ENCODE measurements around the gene GCSAM. TPM values are rescaled to one million over a fixed set of nuclear protein-coding genes. Genes with fewer than 3 reads are reported as not detected.

Gene GCSAM
- total RNA-seq, 2 donors from 2014 or later: 0.49 TPM; not detected in 1

- Histone ChIP-seq H3K36me3 (no peaks in the 10 kb centered on the region), H3K9me3 (peaks cover 3% of the 10 kb centered on the region), H3K4me1 (ENCODE audit: control insufficient read depth in 1 of 2, low read depth in 2 of 2) (no peaks in the 10 kb centered on the region), H3K27ac (no peak overlapping the region), H3K4me3 (no peak overlapping the region), H3K27me3 (replicated peaks; ENCODE audit: insufficient read depth) (no peaks in the 10 kb centered on the region)
- ATAC-seq (ENCODE audit: insufficient number of reproducible peaks, low FRiP score, low read depth): no peak
- DNase-seq (ENCODE audit: low spot score): no peak
- no peak for TF ChIP-seq CTCF (IDR thresholded peaks at IDR 0.05)
These were observed 7.5 kb upstream of the GCSAM start for GRCh38 chr3:112140584-112140983.

GRCh38 chr3:112138219-112138969, 5.3 kb upstream of the GCSAM start:
- Histone ChIP-seq H3K27ac (no peak overlapping the region), H3K4me3 (no peak overlapping the region), H3K4me1 (ENCODE audit: control insufficient read depth in 1 of 2, low read depth in 2 of 2) (no peaks in the 10 kb centered on the region), H3K36me3 (no peaks in the 10 kb centered on the region), H3K27me3 (replicated peaks; ENCODE audit: insufficient read depth) (no peaks in the 10 kb centered on the region), H3K9me3 (no peaks in the 10 kb centered on the region)
- ATAC-seq (ENCODE audit: insufficient number of reproducible peaks, low FRiP score, low read depth) (no peak), DNase-seq (ENCODE audit: low spot score) (no peak)
- no peak for TF ChIP-seq CTCF (IDR thresholded peaks at IDR 0.05)

DNA sequence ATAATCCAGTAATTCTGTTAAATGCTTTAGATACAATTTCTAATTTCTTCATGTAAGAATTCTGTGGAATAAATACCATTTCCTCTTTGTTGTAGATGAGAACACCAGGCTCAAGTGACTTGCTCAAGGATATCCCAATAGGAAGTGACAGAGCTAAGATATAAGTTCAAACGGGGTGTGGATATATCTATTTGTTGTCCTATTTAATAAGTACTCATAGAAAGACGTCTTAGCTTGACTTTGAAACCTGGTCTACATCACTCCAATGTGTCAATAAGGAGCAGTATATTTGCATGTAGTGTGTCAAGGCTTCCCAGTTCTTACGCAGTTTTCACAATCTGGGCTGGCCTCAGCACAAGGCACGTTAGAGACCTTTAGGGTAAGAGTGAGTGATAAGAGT, 4.7 kb upstream of the GCSAM start:
- DNase-seq (ENCODE audit: low spot score) (no peak), ATAC-seq (ENCODE audit: insufficient number of reproducible peaks, low FRiP score, low read depth) (no peak)
- H3K27me3 ChIP-seq (replicated peaks; ENCODE audit: insufficient read depth): no peaks in the 10 kb centered on the region
- H3K4me3 ChIP-seq: no peak overlapping the region
- H3K9me3 ChIP-seq: no peaks in the 10 kb centered on the region
- no peaks in the 10 kb centered on the region for H3K36me3 ChIP-seq
- H3K4me1 ChIP-seq (ENCODE audit: control insufficient read depth in 1 of 2, low read depth in 2 of 2): no peaks in the 10 kb centered on the region
- TF ChIP-seq CTCF (IDR thresholded peaks at IDR 0.05): no peak
- no peak overlapping the region for H3K27ac ChIP-seq

DNA sequence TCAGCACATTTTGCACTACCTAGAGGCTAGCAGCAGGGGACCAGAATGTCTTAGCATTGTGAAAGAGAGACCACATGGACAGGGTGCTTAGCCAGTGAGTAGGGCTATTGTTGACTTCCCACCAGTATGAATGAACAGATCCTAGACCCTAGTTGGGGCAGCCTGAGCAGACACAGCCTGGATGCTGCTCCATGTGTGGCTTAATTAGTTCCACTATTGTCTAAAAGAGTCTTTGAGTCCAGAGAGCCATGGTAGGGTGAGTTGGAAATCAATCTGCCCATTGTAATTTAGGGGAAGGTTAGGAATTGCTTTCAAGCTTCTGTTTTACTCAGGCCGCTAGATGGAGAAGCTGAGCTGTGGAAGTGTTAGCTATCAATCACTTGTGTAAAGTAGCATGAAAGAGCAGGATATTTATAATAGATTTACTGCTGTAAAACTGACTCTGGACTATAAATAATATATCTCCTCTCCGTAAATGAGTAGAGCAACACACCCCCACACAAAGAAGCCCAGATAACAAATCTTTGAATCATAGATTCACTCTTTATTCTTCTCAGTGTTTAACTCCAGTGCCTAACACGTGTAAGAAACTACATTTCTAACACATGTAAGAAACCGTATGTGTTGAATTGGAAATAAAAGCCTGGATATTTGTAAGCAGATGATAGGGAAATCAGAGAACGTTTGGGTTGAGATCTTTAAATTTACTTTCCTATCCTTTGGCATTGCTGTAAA, 4.1 kb upstream of the GCSAM start:
- Histone ChIP-seq H3K4me1 (ENCODE audit: control insufficient read depth in 1 of 2, low read depth in 2 of 2) (no peaks in the 10 kb centered on the region), H3K9me3 (no peaks in the 10 kb centered on the region), H3K36me3 (no peaks in the 10 kb centered on the region), H3K27me3 (replicated peaks; ENCODE audit: insufficient read depth) (no peaks in the 10 kb centered on the region), H3K27ac (no peak overlapping the region), H3K4me3 (no peak overlapping the region)
- ATAC-seq (ENCODE audit: insufficient number of reproducible peaks, low FRiP score, low read depth) (no peak), DNase-seq (ENCODE audit: low spot score) (no peak)
- no peak for TF ChIP-seq CTCF (IDR thresholded peaks at IDR 0.05)

- no peak for ATAC-seq (ENCODE audit: insufficient number of reproducible peaks, low FRiP score, low read depth)
- no peak overlapping the region for H3K27ac ChIP-seq
- no peaks in the 10 kb centered on the region for H3K4me1 ChIP-seq (ENCODE audit: control insufficient read depth in 1 of 2, low read depth in 2 of 2)
- TF ChIP-seq CTCF (IDR thresholded peaks at IDR 0.05): no peak
- no peaks in the 10 kb centered on the region for H3K27me3 ChIP-seq (replicated peaks; ENCODE audit: insufficient read depth)
- no peaks in the 10 kb centered on the region for H3K9me3 ChIP-seq
- DNase-seq (ENCODE audit: low spot score): no peak
- H3K36me3 ChIP-seq: no peaks in the 10 kb centered on the region
- no peak overlapping the region for H3K4me3 ChIP-seq
These were observed 3.0 kb upstream of the GCSAM start for GRCh38 chr3:112136046-112136445.

Measured in thoracic aorta (tissue), 2 donors.